Neutrophil (primary cell): ENCODE measurements around the gene SMLR1.

Experiments
- H3K27ac ChIP-seq: fragments of 200-600 bp; sonication (generic); 2 replicates; pipeline ENCODE4 v1.5.1; 2016; ENCODE audit warnings: mild to moderate bottlenecking, moderate library complexity
- H3K27me3 ChIP-seq: fragments of 200-600 bp; sonication (generic); 2 replicates; pipeline ENCODE4 v1.6.0; 2016; ENCODE audit warnings: mild to moderate bottlenecking
- H3K36me3 ChIP-seq: fragments of 200-600 bp; sonication (generic); 2 replicates; pipeline ENCODE4 v1.5.1; 2017
- H3K4me1 ChIP-seq, 2 experiments: fragments of 200-600 bp in 1 of 2; sonication (generic) in 1 of 2; 1 replicate in 1 of 2; 2 replicates in 1 of 2; pipeline versions ENCODE4 v1.5.1 to v1.6.1; 2013 to 2016; ENCODE audit warnings: low read depth in 1 of 2, low read length in 1 of 2, mild to moderate bottlenecking in 1 of 2, moderate library complexity in 1 of 2; ENCODE audit not compliant: control insufficient read depth in 1 of 2, insufficient read depth in 1 of 2
- H3K4me3 ChIP-seq, 2 experiments: fragments of 200-600 bp in 1 of 2; sonication (generic) in 1 of 2; 1 replicate in 1 of 2; 2 replicates in 1 of 2; pipeline ENCODE4 v1.5.1; 2013 to 2016; ENCODE audit warnings: low read depth in 1 of 2, low read length in 1 of 2, mild to moderate bottlenecking in 1 of 2, moderate library complexity in 1 of 2
- H3K9me3 ChIP-seq: fragments of 200-600 bp; sonication (generic); 2 replicates; pipeline ENCODE4 v1.5.1; 2016
- CTCF ChIP-seq: fragments of 200-600 bp; sonication (generic); IDR thresholded peaks from 2 replicates; pipeline ENCODE4 v1.5.1; 2016; ENCODE audit warnings: antibody characterized with exemption

SMLR1 gene

GRCh38 chr6:130858498-130859160 is 31.4 kb downstream of the SMLR1 start:
- no peak for TF ChIP-seq CTCF
- H3K4me1 ChIP-seq = no peaks in the 10 kb centered on the region
- H3K9me3 ChIP-seq = no peaks in the 10 kb centered on the region
- no peak overlapping the region for H3K4me3 ChIP-seq
- no peaks in the 10 kb centered on the region for H3K36me3 ChIP-seq
- H3K27me3 ChIP-seq = no peaks in the 10 kb centered on the region
- H3K27ac ChIP-seq = no peak overlapping the region

GRCh38 chr6:130859161-130859867 is 32.1 kb downstream of the SMLR1 start:
- Histone ChIP-seq H3K27me3 (no peaks in the 10 kb centered on the region), H3K36me3 (no peaks in the 10 kb centered on the region), H3K4me3 (no peak overlapping the region), H3K4me1 (no peaks in the 10 kb centered on the region), H3K27ac (no peak overlapping the region), H3K9me3 (no peaks in the 10 kb centered on the region)
- TF ChIP-seq CTCF = no peak

GRCh38 chr6:130862370-130862769 is 35.2 kb downstream of the SMLR1 start:
- Histone ChIP-seq H3K27me3 (no peaks in the 10 kb centered on the region), H3K9me3 (no peaks in the 10 kb centered on the region), H3K4me3 (no peak overlapping the region), H3K4me1 (no peaks in the 10 kb centered on the region), H3K36me3 (no peaks in the 10 kb centered on the region), H3K27ac (no peak overlapping the region)
- no peak for TF ChIP-seq CTCF

GRCh38 chr6:130863415-130864230 is 36.4 kb downstream of the SMLR1 start:
- TF ChIP-seq CTCF = no peak
- no peak overlapping the region for H3K27ac ChIP-seq
- no peaks in the 10 kb centered on the region for H3K27me3 ChIP-seq
- H3K4me1 ChIP-seq = no peaks in the 10 kb centered on the region
- no peaks in the 10 kb centered on the region for H3K9me3 ChIP-seq
- no peaks in the 10 kb centered on the region for H3K36me3 ChIP-seq
- no peak overlapping the region for H3K4me3 ChIP-seq

- no peaks in the 10 kb centered on the region for H3K9me3 ChIP-seq
- H3K27ac ChIP-seq = no peak overlapping the region
- no peak overlapping the region for H3K4me3 ChIP-seq
- H3K4me1 ChIP-seq = no peaks in the 10 kb centered on the region
- no peaks in the 10 kb centered on the region for H3K27me3 ChIP-seq
- no peaks in the 10 kb centered on the region for H3K36me3 ChIP-seq
- TF ChIP-seq CTCF = no peak
Measured at GRCh38 chr6:130864344-130864743, 37.1 kb downstream of the SMLR1 start.
